Karpas-422 (cell line): ENCODE data around the gene CRACDL. TPM values are rescaled to one million over a fixed set of nuclear protein-coding genes. Genes with fewer than 3 reads are reported as not detected.
"Not testable (repeated sequence)": the region's sequence is repeated elsewhere in the genome, so short reads cannot be mapped to it uniquely, and the experiment has no call there.

Experiments used
- DNase-seq: peaks from one replicate; pipeline ENCODE4 v3.0.0-alpha.2; 2015
- H2AFZ ChIP-seq: fragments of 200-600 bp; sonication (generic); 2 replicates; pipeline ENCODE4 v1.6.1; 2014; ENCODE audit warnings: antibody characterized with exemption, low read length, mixed read lengths
- H3K27ac ChIP-seq: fragments of 200-600 bp; sonication (generic); 2 replicates; pipeline ENCODE4 v1.5.1; 2014; ENCODE audit warnings: mild to moderate bottlenecking, low read length, moderate library complexity
- H3K27me3 ChIP-seq: fragments of 200-600 bp; sonication (generic); 2 replicates; pipeline ENCODE4 v1.6.1; 2014; ENCODE audit warnings: low read length, mixed read lengths
- H3K36me3 ChIP-seq: fragments of 200-600 bp; sonication (generic); 2 replicates; pipeline ENCODE4 v1.6.1; 2014; ENCODE audit warnings: low read length, mixed read lengths; ENCODE audit not compliant: insufficient read depth
- H3K4me1 ChIP-seq: fragments of 200-600 bp; sonication (generic); 2 replicates; pipeline ENCODE4 v1.6.1; 2014; ENCODE audit warnings: mild to moderate bottlenecking, low read length, mixed read lengths
- H3K4me2 ChIP-seq: fragments of 200-600 bp; sonication (generic); 2 replicates; pipeline ENCODE4 v1.6.1; 2014; ENCODE audit warnings: low read length, low read depth, mild to moderate bottlenecking; ENCODE audit not compliant: poor library complexity, severe bottlenecking
- H3K4me3 ChIP-seq: fragments of 200-600 bp; sonication (generic); 2 replicates; pipeline ENCODE4 v1.5.1; 2014; ENCODE audit warnings: mild to moderate bottlenecking, antibody characterized with exemption, low read length, mixed read lengths
- H3K79me2 ChIP-seq: fragments of 200-600 bp; sonication (generic); 2 replicates; pipeline ENCODE4 v1.6.1; 2014; ENCODE audit warnings: mild to moderate bottlenecking, low read length, mixed read lengths
- H3K9ac ChIP-seq: fragments of 200-600 bp; sonication (generic); 2 replicates; pipeline ENCODE4 v1.6.0; 2014; ENCODE audit warnings: low read length
- H3K9me2 ChIP-seq: fragments of 200-600 bp; sonication (generic), shearing (Covaris generic); replicated peaks from 2 replicates; pipeline ENCODE4 v1.6.0; 2014; ENCODE audit warnings: mild to moderate bottlenecking, low read length, moderate library complexity; ENCODE audit not compliant: insufficient read depth
- H3K9me3 ChIP-seq: fragments of 300-700, 200-600 bp; sonication (generic); 2 replicates; pipeline ENCODE4 v1.6.1; 2014; ENCODE audit warnings: low read length, mixed read lengths
- H4K20me1 ChIP-seq: fragments of 200-600 bp; sonication (generic); 2 replicates; pipeline ENCODE4 v1.6.1; 2014; ENCODE audit warnings: mild to moderate bottlenecking, antibody characterized with exemption, low read length, low read depth; ENCODE audit not compliant: insufficient read depth
- total RNA-seq: library from RNA; depleted of rRNA; stranded (reverse); fragments of >200 nt; shearing (Covaris generic); gene quantifications from 2 replicates; pipeline ENCODE4 v1.2.3, GENCODE V29; 2014; ENCODE audit warnings: low replicate concordance

CRACDL gene
- total RNA-seq, 1 experiment from 2014 or later: 1.0 TPM

GRCh38 chr2:98763209-98763951 is 172.6 kb downstream of the CRACDL start:
- H3K9ac ChIP-seq: no peak overlapping the region
- no peak overlapping the region for H3K4me2 ChIP-seq
- DNase-seq: peak; percentile 58
- no peak overlapping the region for H2AFZ ChIP-seq
- no peak overlapping the region for H3K27ac ChIP-seq
- no peaks in the 10 kb centered on the region for H3K27me3 ChIP-seq
- H3K9me3 ChIP-seq: no peaks in the 10 kb centered on the region
- H3K79me2 ChIP-seq: no peaks in the 10 kb centered on the region
- H3K4me3 ChIP-seq: no peak overlapping the region
- no peaks in the 10 kb centered on the region for H3K36me3 ChIP-seq
- H3K9me2 ChIP-seq: no peaks in the 10 kb centered on the region
- H3K4me1 ChIP-seq: peaks cover 42% of the 10 kb centered on the region
- H4K20me1 ChIP-seq: no peaks in the 10 kb centered on the region

- Histone ChIP-seq H3K27ac (no peak overlapping the region), H3K9me3 (no peaks in the 10 kb centered on the region), H4K20me1 (no peaks in the 10 kb centered on the region), H3K27me3 (no peaks in the 10 kb centered on the region; the same call in 1 of the 2 replicates), H3K9ac (no peak overlapping the region), H3K4me2 (no peak overlapping the region), H3K36me3 (no peaks in the 10 kb centered on the region), H2AFZ (no peak overlapping the region), H3K4me3 (no peak overlapping the region), H3K9me2 (no peaks in the 10 kb centered on the region), H3K4me1 (peaks cover 56% of the 10 kb centered on the region), H3K79me2 (no peaks in the 10 kb centered on the region)
- no peak for DNase-seq
Measured at GRCh38 chr2:98761909-98762308, 174.1 kb downstream of the CRACDL start.

GRCh38 chr2:98761267-98761781 is 174.7 kb downstream of the CRACDL start:
- Histone ChIP-seq H3K9ac (no peak overlapping the region), H3K9me3 (no peaks in the 10 kb centered on the region), H3K9me2 (no peaks in the 10 kb centered on the region), H3K79me2 (no peaks in the 10 kb centered on the region), H3K4me2 (no peak overlapping the region), H3K27ac (no peak overlapping the region), H4K20me1 (no peaks in the 10 kb centered on the region), H3K36me3 (no peaks in the 10 kb centered on the region), H3K4me1 (peaks cover 56% of the 10 kb centered on the region), H3K27me3 (no peaks in the 10 kb centered on the region; the same call in 1 of the 2 replicates), H3K4me3 (no peak overlapping the region), H2AFZ (no peak overlapping the region)
- no peak for DNase-seq

- Histone ChIP-seq H3K27ac (peak overlapping the region; percentile 46), H3K4me3 (no peak overlapping the region), H2AFZ (no peak overlapping the region), H3K4me2 (peak overlapping the region; percentile 61), H3K36me3 (no peaks in the 10 kb centered on the region), H3K9me3 (no peaks in the 10 kb centered on the region), H3K9me2 (no peaks in the 10 kb centered on the region), H4K20me1 (no peaks in the 10 kb centered on the region), H3K27me3 (no peaks in the 10 kb centered on the region; the same call in 1 of the 2 replicates), H3K4me1 (peaks cover 56% of the 10 kb centered on the region), H3K9ac (no peak overlapping the region), H3K79me2 (no peaks in the 10 kb centered on the region)
- DNase-seq: peak; percentile 44
Measured at GRCh38 chr2:98759827-98760625, 176.0 kb downstream of the CRACDL start.

- Histone ChIP-seq H4K20me1 (no peaks in the 10 kb centered on the region), H3K4me2 (peak overlapping the region; percentile 61), H3K9me2 (no peaks in the 10 kb centered on the region), H3K27ac (peak overlapping the region; percentile 46), H3K79me2 (no peaks in the 10 kb centered on the region), H3K9ac (no peak overlapping the region), H3K4me1 (peaks cover 50% of the 10 kb centered on the region), H2AFZ (no peak overlapping the region), H3K27me3 (no peaks in the 10 kb centered on the region; the same call in 1 of the 2 replicates), H3K4me3 (no peak overlapping the region), H3K9me3 (no peaks in the 10 kb centered on the region), H3K36me3 (no peaks in the 10 kb centered on the region)
- DNase-seq: peak; percentile 51
Measured at GRCh38 chr2:98759338-98759737, 176.7 kb downstream of the CRACDL start.

- peak overlapping the region; percentile 27; the same call in 1 of the 2 replicates for H3K27ac ChIP-seq
- H4K20me1 ChIP-seq: no peaks in the 10 kb centered on the region
- H3K4me1 ChIP-seq: peaks cover 43% of the 10 kb centered on the region
- no peaks in the 10 kb centered on the region for H3K9me3 ChIP-seq
- DNase-seq: peak; percentile 88
- peak overlapping the region; percentile 56 for H3K4me3 ChIP-seq
- H3K9ac ChIP-seq: 0 out of 2 replicates have a peak overlapping the region, but pooled peaks have one; percentile 28
- no peaks in the 10 kb centered on the region; the same call in 1 of the 2 replicates for H3K27me3 ChIP-seq
- peak overlapping the region; percentile 71 for H2AFZ ChIP-seq
- no peaks in the 10 kb centered on the region for H3K36me3 ChIP-seq
- no peaks in the 10 kb centered on the region for H3K9me2 ChIP-seq
- H3K79me2 ChIP-seq: no peaks in the 10 kb centered on the region
- H3K4me2 ChIP-seq: peak overlapping the region; percentile 71
Measured at GRCh38 chr2:98757904-98758421, 178.1 kb downstream of the CRACDL start.

GRCh38 chr2:98753801-98754200 is 182.2 kb downstream of the CRACDL start:
- Histone ChIP-seq H2AFZ (no peak overlapping the region), H3K27me3 (no peaks in the 10 kb centered on the region; the same call in 1 of the 2 replicates), H3K9ac (no peak overlapping the region), H3K4me2 (no peak overlapping the region), H3K9me2 (no peaks in the 10 kb centered on the region), H3K4me1 (peaks cover 18% of the 10 kb centered on the region), H3K9me3 (no peaks in the 10 kb centered on the region), H3K27ac (no peak overlapping the region), H3K4me3 (no peak overlapping the region), H4K20me1 (no peaks in the 10 kb centered on the region), H3K36me3 (no peaks in the 10 kb centered on the region), H3K79me2 (no peaks in the 10 kb centered on the region)
- no peak for DNase-seq

- H3K27ac ChIP-seq, H3K9me2 ChIP-seq, H4K20me1 ChIP-seq, H3K9ac ChIP-seq, H3K79me2 ChIP-seq, H3K4me3 ChIP-seq, H3K9me3 ChIP-seq, H3K4me1 ChIP-seq, H3K36me3 ChIP-seq, H2AFZ ChIP-seq, H3K27me3 ChIP-seq, H3K4me2 ChIP-seq, DNase-seq: not testable (repeated sequence)
Measured at GRCh38 chr2:98752711-98753110, 183.3 kb downstream of the CRACDL start.
